ENCODE measurements around the gene ATP11A.
"Not testable (repeated sequence)": the region's sequence is repeated elsewhere in the genome, so short reads cannot be mapped to it uniquely, and the experiment has no call there.

ATP11A gene

DNA sequence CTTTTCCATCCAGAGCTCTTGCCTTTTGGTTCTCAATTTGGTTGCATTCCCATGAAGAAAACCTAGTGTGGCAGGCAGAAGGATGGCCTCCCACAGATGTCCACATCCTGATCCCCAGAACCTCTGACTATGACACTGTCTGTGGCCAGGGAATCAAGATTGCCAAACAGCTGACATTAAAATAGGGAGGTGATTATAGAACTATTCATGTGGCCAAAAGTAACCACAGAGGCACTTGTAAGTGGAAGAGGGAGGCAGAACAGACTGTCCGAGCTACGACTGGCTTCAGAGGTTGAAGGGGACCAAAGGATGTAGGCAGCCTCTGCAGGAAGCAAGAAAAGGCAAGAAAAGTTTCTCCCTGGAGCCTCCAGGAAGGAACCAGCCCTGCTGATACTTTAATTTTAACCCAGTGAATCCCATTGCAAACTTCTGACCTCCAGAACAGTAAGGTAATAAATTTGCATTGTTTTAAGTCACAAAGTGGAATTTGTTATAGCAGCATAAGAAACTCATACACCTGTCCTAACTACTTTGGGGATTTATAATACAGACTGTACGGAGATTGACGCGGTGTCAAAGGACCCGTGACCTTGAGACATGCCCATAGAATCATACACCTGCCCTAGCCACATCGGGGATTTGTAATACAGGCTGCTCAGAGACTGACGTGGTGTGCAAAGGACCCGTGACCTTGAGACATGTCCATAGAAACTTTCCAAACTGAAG, 106.5 kb downstream of the ATP11A start:
- no peak for DNase-seq (ENCODE audit: low spot score)

DNA sequence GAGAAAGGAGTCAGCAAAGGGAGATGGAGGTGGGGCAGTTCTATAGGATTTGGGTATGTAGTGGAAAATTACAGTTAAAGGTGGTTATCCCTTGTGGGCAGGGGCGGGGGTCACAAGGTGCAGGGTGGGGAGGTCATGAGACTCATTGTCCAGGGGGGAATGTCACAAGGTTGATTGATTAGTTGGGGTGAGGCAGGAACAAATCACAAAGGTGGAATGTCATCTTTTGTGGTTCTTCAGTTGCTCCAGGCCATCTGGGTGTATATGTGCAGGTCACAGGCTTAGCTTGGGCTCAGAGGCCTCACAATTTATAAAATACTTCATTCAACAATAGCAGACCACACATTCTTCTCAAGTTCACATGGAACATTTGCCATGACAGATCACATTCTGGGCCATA, 109.6 kb downstream of the ATP11A start:
- no peak for DNase-seq (ENCODE audit: low spot score)

DNA sequence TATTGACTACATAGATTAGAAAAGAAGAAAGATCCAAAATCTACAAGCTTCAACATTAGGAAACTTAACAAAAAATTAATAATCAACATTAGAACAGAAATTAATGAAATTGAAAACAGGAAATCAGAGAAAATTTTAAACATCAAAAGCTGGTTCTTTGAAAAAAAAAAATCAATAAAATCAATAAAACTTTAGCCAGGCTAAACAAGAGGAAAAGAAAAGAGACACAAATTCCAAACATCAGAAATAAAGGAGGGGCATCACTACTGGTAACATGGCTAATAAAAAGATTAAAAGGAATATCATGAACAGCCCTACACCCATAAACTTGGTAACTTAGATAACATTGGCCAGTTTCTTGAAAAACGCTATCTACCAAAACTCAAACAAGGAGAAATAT, 110.2 kb downstream of the ATP11A start:
- no peak for DNase-seq (ENCODE audit: low spot score)

DNA sequence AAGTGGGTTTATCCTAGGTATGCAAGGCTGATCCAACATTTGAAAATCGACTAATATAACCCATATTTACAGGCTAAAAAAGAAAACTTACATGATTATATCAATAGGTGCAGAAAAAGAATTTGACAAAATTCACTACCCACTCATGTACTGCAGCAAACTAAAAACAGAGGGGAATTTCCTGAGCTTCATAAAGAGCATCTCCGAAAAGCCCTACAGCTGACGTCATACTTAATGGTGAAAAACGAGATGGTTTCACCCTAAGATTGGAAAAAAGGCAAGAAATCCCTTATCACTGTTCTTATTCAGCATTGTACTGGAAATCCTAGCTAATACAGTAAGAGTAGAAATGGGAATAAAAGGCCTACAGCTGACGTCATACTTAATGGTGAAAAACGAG, 111.0 kb downstream of the ATP11A start:
- not testable (repeated sequence) for DNase-seq (ENCODE audit: low spot score)

DNA sequence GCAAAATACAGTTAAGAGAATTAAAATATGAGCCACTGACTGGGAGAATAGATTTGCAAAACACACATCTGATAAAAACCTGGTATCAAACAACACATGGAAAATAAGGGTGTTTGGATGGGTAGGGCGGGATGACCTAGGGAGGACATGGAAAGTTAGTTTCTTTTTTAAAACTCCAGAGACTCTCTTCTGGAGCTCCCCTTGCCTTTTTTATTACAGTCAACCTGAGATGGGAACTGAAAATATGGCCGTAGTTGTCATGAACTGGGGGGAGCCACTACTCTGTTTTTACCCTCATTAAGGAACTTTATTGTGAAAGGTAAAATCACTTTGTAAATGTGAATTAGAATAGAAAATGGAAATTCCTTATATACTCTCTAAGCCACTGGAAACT, 113.0 kb downstream of the ATP11A start:
- no peak for DNase-seq (ENCODE audit: low spot score)

DNA sequence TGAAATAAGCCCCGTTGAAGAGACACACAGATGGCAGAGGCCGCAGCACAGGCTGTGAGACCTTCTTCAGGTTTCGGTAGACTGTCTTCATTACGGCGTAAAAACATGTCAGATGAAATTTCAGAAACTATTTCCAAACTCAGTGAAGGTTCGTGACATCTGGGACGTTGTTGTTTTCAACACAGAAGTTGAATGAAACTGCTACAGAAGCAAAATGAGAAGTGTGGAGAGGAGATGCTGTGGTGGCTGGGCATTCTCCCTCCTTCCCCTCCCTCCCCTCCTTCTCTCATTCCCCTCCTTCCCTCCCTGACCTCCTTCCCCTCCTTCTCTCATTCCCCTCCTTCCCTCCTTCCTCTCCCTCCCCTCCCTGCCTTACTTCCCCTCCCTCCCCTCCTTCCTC, 113.6 kb downstream of the ATP11A start:
- DNase-seq (ENCODE audit: low spot score) = no peak

DNA sequence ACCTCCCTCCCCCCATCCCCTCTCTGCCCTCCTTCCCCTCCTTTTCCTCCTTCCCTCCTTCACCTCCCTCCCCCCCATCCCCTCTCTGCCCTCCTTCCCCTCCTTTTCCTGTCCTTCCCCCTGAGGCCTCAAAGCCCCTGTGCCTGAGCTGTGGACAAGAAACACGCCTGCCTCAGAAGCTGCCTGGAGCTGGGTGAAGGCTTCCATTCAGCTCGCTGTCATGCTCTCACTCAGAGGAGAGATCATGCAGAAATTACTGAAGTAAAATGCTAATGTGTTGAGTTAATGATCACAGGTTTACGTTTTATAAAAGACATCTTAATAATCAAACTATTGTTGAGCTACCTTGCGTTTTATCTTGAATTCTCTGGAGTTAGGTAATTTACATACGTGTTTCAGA, 114.5 kb downstream of the ATP11A start:
- DNase-seq (ENCODE audit: low spot score) = no peak

DNA sequence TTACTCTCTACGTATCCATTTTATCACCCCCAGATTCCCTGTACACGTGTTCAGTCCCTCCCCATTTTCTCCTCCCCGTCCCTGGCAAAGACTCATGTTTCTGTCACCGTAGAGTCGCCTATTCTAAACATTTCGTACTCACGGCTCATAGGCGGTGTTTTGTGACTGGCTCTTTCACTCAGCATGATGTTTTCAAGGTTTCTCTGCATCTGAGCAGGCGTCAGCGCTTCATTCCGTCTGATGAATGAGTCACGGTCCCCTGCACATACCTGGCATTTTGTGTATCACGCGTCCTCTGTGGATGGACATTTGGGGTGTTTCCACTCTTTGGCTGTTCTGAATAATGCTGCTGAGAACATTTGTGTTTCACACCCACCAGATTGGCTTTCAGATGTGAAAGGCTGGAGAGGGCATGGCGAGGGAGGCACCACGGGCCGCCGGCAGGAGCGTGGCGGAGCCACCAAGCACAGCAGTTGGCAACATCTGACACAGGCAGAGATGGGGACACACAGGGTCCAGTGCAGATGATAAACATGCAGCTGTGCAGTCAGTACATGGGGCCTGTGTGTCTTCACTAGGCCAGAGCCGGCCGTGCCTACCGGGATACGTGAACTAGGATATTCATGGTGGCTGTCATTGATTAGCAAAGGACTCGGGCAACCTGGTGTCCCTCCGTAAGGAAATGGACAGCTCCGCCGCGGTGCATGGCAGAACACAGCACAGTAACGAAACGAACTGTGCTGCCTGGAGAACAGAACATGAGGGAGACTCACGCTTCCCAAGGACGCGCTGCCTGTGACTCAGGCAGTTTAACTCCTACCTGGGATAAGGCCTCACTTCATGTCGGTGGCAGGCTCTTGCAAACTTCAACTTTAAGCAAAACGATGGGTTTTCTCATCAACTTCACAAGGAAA, 117.2 kb downstream of the ATP11A start:
- peak; percentile 17 for DNase-seq (ENCODE audit: low spot score)

DNA sequence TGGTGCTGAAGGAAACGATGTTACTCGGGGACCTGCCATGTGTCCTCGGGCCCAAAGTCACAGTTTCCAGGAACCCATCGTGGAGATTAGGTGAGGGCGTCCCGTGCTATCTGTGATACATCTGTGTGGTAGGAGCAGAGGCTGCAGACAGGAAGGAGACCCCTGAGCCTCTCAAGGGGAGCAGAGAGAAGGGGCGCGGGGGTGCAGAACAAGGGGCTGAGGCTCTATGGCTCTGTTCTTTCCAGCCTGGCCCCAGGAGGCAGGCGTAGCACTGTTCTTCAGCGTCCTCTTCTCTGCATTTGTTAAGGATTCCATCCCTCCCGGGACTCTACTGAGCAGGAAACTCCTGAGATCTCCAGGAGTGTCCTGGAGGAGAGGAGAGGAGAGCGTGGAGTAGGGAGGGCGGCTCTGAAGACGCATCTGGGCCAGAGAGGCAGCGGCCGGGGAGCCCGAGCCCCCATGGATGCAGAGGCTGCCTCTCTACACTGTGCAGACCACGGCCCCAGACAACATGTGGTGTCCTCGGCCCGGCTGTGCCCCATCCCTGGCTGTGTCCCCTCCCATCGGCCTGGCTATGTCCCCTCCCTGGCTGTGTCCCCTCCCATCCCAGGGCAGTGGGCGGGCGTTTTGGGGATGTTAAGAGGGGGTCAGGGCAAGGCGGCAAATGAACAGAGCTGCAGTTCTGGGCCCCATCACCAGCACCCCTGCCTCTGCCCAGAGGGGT, 118.0 kb downstream of the ATP11A start:
- no peak for DNase-seq (ENCODE audit: low spot score)

DNA sequence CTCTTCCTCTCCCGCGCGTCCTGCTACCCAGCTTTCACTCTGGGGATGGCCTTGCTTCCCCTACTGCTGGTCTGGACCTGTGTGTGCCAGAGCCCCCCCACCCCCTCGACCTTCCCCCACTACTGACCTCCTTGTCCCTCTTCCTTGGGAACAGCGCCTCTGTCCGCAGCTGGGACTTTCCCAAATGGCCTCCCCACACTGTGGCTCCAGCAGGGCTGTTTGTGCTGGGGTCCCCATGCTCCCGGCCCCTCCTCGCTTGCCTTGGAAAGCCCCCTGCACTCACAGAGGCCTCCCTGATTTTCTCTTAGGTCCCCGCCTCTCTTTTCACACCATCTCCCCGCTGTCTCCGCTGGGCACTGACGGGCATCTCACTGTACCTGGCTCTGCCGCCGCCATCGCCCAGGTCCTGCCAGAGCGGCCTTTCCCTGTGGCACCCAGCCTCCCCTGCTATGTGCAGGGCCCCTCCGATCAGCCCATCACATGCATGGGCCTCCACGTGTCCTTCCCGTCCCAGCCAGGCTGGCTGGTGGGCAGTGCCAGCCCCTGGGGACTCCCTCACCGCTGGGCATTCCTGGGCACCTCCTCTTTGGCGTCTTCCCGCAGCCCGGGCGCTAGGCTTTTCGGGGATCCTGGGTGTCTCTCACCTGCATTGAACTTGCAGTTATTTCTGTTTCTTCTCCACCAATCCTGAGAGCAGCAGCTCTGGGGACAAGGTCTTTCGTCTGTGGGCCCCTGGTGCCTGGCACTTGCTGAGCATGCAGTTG, 118.7 kb downstream of the ATP11A start:
- no peak for DNase-seq (ENCODE audit: low spot score)

DNA sequence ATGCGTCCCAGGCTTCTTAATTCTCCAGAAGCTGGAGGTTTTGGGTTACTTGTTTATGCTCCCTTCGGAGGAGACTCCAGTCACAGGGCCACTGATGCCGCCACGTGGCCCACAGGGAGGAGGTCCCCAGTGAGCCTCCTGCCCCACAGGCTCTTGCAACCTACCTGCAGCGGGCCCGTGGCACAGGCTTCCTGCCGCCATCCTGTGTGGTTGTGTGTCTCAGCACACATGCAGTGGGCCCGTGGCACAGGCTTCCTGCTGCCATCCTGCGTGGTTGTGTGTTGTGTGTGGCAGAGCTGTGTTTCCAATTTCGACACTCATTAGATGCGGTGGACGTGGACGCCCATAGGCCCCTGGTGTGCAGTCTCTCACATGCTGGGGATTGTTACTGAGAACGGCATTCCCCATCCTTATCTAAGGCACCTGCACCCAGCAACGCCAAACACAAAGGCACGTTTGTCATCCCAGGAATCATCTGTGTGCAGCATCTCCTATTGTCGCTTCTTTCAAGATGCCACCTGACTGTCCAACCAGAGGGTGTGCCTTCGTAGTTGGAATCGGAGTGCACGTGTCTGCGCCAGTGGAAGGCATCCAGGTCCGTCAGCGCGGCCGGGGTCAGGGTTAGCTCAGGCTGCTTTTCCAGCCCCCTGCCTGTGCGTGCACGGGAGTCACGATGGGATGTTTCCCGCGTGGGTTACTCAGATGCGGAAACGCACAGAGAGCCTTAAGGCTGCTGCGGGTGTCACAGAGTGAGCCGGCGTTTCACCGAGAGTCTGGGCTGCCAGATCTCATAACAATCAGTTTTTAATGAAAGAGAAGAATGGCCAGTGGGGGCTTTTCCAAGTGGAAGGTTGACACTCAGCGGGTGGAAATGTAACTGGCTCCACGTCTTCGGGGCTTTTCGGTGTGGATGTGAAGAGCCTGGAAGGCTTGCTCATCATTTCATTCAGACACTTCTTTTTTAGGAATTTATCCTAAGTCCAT, 119.8 kb downstream of the ATP11A start:
- DNase-seq (ENCODE audit: low spot score) = no peak

DNA sequence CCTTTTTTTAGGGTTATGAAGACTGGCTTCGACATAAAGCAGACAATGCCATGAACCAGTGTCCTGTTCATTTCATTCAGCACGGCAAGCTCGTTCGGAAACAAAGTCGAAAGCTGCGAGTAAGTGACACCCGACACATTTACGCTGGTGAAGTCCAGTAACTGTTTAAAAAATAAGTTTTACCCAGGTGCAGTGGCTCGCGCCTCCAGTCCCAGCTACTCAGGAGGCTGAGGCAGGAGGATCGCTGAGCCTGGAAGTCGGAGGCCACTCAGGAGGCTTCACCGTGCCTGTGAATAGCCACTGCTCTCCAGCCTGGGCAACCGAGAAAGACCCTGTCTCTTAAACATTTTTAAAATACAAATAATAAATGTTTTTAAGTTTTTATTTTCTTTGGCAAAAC, 120.8 kb downstream of the ATP11A start:
- DNase-seq (ENCODE audit: low spot score) = no peak

DNA sequence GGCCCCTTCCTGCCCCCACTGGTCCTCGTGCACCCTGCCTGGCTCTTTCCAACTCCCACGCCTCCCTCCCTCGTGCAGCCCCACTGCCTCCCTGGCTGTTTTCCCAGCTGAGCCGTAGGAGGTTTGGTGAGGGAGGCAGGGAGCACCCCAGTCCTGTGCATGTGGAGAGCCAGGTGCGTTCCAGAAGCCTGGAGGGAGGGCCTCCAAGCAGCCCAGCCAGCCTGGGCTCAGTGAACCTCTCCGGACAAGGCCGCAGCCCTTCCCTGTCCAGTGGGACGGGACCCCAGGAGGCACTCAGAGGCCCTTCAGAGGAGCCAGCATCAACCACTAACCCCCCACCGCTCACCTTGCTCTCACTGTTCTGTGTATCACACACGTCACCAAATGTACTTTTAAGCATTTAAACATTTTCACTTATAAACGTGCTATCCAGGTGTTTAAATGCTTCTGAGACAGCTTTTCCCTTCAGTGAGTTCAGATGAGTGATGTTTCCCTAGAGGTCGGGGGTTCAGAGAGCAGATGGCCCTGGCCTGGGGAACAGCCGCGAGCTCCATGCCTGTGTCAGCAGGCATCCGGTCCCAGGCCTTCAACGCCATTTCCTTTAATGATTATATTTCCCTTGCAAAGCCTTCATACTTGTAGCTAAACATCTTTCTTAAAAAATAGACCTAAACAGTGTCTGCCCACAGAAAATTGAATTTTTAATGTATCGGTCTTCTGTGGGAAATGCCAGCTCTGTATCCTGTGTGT, 122.6 kb downstream of the ATP11A start:
- DNase-seq (ENCODE audit: low spot score) = peak; percentile 45

DNA sequence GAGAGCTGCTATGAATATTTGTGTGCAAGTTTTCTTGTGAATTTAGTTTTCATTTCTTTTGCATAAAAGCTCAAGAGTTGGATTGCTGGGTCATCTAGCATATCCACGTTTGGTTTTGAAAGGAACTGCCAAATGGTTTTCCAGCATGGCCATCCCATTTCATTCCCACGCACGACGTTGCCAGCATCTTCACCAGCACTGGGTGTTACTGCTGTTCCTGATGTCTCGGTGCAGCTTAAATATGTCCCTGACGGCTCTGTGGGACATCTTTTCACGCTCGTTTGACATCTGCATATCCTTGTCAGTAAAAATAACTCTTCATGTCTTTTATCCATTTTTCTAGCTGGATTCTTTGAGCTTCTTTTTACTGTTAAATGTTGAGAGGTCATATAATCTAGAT, 123.7 kb downstream of the ATP11A start:
- DNase-seq (ENCODE audit: low spot score) = no peak

DNA sequence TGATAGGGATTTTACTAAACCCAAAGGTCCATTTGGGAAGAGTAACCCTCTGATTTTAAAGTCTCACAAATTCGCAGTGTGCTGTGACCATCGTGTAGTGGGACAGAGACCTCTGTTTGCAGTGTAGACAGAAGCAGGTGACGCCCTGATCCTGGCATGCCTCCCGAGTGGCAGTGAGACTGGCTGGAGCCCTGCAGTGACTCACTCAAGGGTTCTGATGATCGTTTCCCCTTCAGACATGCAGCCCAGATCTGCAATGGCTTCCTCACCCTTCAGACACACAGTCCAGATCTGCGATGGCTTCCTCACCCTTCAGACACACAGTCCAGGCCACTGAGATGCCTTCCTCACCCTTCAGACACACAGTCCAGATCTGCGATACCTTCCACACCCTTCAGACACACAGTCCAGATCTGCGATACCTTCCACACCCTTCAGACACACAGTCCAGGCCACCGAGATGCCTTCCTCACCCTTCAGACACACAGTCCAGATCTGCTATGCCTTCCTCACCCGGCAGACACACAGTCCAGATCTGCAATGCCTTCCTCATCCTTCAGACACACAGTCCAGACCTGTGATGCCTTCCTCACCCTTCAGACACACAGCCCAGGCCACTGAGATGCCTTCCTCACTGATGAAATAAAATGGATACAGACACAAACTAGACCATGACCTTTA, 125.2 kb downstream of the ATP11A start:
- no peak for DNase-seq (ENCODE audit: low spot score)

DNA sequence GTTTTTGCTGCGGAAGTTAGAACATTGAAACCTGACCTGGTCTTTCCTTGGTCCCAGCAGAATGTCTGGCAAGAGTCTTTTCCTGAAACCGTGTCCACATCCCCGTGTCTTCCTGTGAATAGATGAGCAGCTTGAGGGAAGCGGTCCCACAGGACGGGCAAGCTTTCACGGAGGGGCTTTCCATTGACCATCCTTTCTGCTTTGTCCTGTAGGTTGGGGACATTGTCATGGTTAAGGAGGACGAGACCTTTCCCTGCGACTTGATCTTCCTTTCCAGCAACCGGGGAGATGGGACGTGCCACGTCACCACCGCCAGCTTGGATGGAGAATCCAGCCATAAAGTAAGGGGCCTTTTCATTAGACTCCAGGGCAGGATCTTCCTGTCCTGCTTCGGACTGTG, 126.0 kb downstream of the ATP11A start:
- no peak for DNase-seq (ENCODE audit: low spot score)

DNA sequence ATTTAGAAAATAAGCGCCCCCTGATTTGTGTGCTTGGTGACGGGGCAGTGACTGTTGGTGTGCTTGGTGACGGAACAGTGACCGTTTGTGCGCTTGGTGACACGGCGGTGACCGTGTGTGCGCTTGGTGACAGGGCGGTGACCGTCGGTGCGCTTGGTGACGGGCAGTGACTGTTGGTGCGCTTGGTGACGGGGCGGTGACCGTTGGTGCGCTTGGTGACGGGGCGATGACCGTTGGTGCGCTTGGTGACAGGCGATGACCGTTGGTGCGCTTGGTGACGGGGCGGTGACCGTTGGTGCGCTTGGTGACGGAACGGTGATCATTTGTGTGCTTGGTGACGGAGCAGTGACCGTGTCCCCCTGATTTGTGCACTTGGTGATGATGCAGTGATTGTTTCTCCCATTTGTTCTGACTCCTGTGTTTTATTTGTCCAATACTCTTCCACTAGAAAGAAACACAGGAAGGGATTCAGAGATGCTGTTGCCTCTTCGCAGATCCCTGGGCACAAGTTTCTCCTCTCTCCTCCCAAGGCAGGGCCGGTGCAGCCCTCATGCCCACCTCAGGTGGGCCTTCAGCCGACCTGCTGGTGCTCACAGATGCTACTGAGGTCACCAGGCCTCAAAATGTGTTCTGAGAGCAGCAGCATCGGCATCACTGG, 128.3 kb downstream of the ATP11A start:
- DNase-seq (ENCODE audit: low spot score) = no peak

DNA sequence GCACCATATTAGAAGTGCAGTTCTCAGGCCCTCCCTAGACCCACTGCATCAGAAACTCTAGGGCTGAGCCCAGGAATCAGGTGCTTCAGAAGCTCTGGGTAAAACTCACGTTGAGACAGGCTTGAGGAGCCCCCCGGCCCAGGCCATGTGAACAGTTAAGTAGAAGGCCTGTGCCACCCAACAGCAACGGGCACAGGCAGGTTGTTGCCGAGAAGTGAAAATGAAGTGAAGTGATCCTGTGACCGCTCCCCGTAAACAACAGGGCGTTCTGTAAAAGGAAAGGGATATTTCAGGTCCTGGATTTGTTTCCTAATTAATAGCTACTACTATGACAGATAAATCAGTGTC, 128.8 kb downstream of the ATP11A start:
- no peak for DNase-seq (ENCODE audit: low spot score)

DNA sequence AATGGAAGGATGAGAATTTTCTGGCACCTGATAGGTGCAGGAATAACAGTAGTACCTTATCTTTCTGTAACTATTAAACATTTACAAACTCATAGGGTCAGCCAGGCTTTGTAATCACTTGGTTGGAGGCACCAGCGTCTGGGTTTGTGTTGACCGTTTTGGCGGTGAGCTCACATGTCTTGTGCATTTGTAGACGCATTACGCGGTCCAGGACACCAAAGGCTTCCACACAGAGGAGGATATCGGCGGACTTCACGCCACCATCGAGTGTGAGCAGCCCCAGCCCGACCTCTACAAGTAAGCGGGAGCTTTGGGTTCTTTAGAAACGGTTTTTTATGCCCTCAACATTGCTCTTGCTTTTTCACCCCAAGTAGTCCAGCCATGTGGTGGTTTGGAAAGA, 129.3 kb downstream of the ATP11A start:
- no peak for DNase-seq (ENCODE audit: low spot score)

Measured in Ammon's horn (tissue), 1 donor.